Measurements from ENCODE around the gene ANKMY1. TPM values are rescaled to one million over a fixed set of nuclear protein-coding genes. Genes with fewer than 3 reads are reported as not detected.

The ANKMY1 gene
- total RNA-seq, 1 donor, result 11.2 TPM

GRCh38 chr2:240447934-240448333 lies 109.9 kb downstream of the ANKMY1 start:
- Histone ChIP-seq H3K27ac (ENCODE audit: low read depth, low read length) (no peak overlapping the region), H3K27me3 (ENCODE audit: insufficient read depth, low read length) (no peaks in the 10 kb centered on the region), H3K4me3 (ENCODE audit: insufficient read depth, low read length) (no peak overlapping the region), H2AFZ (ENCODE audit: low read length) (no peak overlapping the region), H4K20me1 (ENCODE audit: insufficient read depth, low read length) (peaks cover 73% of the 10 kb centered on the region), H3K36me3 (ENCODE audit: insufficient read depth, low read length) (no peaks in the 10 kb centered on the region), H3K9me3 (ENCODE audit: low read depth, low read length) (no peaks in the 10 kb centered on the region), H3K4me2 (ENCODE audit: insufficient read depth, low read length) (no peak overlapping the region), H3K4me1 (ENCODE audit: insufficient read depth, low read length) (peaks cover 4% of the 10 kb centered on the region), H3K79me2 (ENCODE audit: insufficient read depth, low read length) (peaks cover 20% of the 10 kb centered on the region)
- TF ChIP-seq, protein P1, sequence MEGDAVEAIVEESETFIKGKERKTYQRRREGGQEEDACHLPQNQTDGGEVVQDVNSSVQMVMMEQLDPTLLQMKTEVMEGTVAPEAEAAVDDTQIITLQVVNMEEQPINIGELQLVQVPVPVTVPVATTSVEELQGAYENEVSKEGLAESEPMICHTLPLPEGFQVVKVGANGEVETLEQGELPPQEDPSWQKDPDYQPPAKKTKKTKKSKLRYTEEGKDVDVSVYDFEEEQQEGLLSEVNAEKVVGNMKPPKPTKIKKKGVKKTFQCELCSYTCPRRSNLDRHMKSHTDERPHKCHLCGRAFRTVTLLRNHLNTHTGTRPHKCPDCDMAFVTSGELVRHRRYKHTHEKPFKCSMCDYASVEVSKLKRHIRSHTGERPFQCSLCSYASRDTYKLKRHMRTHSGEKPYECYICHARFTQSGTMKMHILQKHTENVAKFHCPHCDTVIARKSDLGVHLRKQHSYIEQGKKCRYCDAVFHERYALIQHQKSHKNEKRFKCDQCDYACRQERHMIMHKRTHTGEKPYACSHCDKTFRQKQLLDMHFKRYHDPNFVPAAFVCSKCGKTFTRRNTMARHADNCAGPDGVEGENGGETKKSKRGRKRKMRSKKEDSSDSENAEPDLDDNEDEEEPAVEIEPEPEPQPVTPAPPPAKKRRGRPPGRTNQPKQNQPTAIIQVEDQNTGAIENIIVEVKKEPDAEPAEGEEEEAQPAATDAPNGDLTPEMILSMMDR (IDR thresholded peaks at IDR 0.05; ENCODE audit: extremely low read depth, low read depth, low read length), result no peak
- no peak for DNase-seq (ENCODE audit: insufficient read length, low spot score, missing footprints)

DNA sequence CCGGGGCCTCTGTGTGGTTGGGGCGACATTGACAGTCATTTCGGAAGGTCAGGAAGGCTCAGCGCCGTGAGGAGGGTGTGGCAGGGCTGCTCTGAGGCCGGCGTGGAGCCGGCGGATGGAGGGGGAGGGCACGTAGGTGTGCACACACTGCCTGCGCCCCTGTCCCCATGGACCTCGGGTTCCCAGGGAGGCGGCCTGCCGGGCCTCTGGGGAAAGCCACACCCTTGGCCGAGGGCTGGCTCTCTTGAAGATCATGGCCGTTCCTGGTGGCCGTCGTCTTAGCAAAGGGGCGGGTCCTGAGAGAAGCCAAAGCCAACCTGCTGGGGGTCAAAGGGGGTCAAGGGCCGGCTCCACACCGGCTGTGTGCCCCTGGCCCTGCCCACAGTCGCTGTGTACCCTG lies 110.5 kb downstream of the ANKMY1 start:
- H3K4me1 ChIP-seq (ENCODE audit: insufficient read depth, low read length), result peaks cover 3% of the 10 kb centered on the region
- no peaks in the 10 kb centered on the region for H3K9me3 ChIP-seq (ENCODE audit: low read depth, low read length)
- peaks cover 75% of the 10 kb centered on the region for H4K20me1 ChIP-seq (ENCODE audit: insufficient read depth, low read length)
- H3K36me3 ChIP-seq (ENCODE audit: insufficient read depth, low read length), result no peaks in the 10 kb centered on the region
- H2AFZ ChIP-seq (ENCODE audit: low read length), result no peak overlapping the region
- no peak for DNase-seq (ENCODE audit: insufficient read length, low spot score, missing footprints)
- H3K79me2 ChIP-seq (ENCODE audit: insufficient read depth, low read length), result peaks cover 23% of the 10 kb centered on the region
- no peak overlapping the region for H3K4me2 ChIP-seq (ENCODE audit: insufficient read depth, low read length)
- no peaks in the 10 kb centered on the region for H3K27me3 ChIP-seq (ENCODE audit: insufficient read depth, low read length)
- H3K4me3 ChIP-seq (ENCODE audit: insufficient read depth, low read length), result no peak overlapping the region
- H3K27ac ChIP-seq (ENCODE audit: low read depth, low read length), result no peak overlapping the region
- TF ChIP-seq, protein P1 (IDR thresholded peaks at IDR 0.05; ENCODE audit: extremely low read depth, low read depth, low read length), result no peak

- Histone ChIP-seq H3K27ac (ENCODE audit: low read depth, low read length) (no peak overlapping the region), H2AFZ (ENCODE audit: low read length) (no peak overlapping the region), H3K4me3 (ENCODE audit: insufficient read depth, low read length) (no peak overlapping the region), H3K9me3 (ENCODE audit: low read depth, low read length) (no peaks in the 10 kb centered on the region), H3K4me1 (ENCODE audit: insufficient read depth, low read length) (no peaks in the 10 kb centered on the region), H3K36me3 (ENCODE audit: insufficient read depth, low read length) (no peaks in the 10 kb centered on the region), H3K4me2 (ENCODE audit: insufficient read depth, low read length) (no peak overlapping the region), H3K27me3 (ENCODE audit: insufficient read depth, low read length) (no peaks in the 10 kb centered on the region), H4K20me1 (ENCODE audit: insufficient read depth, low read length) (peaks cover 70% of the 10 kb centered on the region), H3K79me2 (ENCODE audit: insufficient read depth, low read length) (peaks cover 24% of the 10 kb centered on the region)
- TF ChIP-seq, protein P1 (IDR thresholded peaks at IDR 0.05; ENCODE audit: extremely low read depth, low read depth, low read length), result no peak
- DNase-seq (ENCODE audit: insufficient read length, low spot score, missing footprints), result no peak
These were observed 111.1 kb downstream of the ANKMY1 start for GRCh38 chr2:240446664-240447175.

DNA sequence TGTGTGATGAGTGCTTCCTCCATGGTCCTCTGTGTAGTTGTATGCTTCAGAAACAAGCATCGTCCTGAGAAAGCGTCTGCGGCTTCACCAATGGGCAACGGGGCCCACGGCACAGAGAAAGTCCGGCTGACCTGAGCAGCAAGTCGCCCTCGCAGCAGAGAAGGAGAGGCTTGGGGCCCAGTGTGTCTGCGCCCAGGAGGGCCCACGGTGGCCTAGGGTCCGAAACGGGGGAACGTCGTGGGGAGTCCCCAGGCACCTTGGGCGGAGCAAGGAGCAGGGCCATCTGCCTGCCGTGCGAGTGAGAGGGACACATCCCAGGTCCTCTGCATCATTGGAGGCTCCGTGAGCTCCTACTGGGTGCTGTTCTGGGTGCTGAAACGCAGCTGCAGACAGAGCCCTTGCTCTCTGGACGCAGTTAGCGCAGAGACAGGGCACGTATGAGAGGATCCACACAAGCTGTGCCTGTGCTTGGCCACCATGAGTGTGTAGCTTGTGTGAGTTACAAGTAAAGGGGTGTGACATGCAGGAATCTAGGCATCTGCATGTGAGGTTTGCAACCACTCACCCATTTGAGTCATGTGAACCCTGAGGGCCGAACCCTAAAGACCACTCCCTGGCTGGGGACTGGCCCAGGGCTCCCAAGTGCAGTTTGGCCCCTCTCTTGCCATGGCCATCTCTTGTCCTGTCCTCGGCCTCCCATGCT lies 111.7 kb downstream of the ANKMY1 start:
- Histone ChIP-seq H3K27ac (ENCODE audit: low read depth, low read length) (no peak overlapping the region), H3K4me2 (ENCODE audit: insufficient read depth, low read length) (no peak overlapping the region), H2AFZ (ENCODE audit: low read length) (no peak overlapping the region), H4K20me1 (ENCODE audit: insufficient read depth, low read length) (peaks cover 64% of the 10 kb centered on the region), H3K79me2 (ENCODE audit: insufficient read depth, low read length) (peaks cover 27% of the 10 kb centered on the region), H3K4me3 (ENCODE audit: insufficient read depth, low read length) (no peak overlapping the region), H3K9me3 (ENCODE audit: low read depth, low read length) (no peaks in the 10 kb centered on the region), H3K27me3 (ENCODE audit: insufficient read depth, low read length) (no peaks in the 10 kb centered on the region), H3K4me1 (ENCODE audit: insufficient read depth, low read length) (no peaks in the 10 kb centered on the region), H3K36me3 (ENCODE audit: insufficient read depth, low read length) (no peaks in the 10 kb centered on the region)
- DNase-seq (ENCODE audit: insufficient read length, low spot score, missing footprints), result no peak
- TF ChIP-seq, protein P1 (IDR thresholded peaks at IDR 0.05; ENCODE audit: extremely low read depth, low read depth, low read length), result no peak
